ENCODE data around the gene GNAT1. TPM values are rescaled to one million over a fixed set of nuclear protein-coding genes. Genes with fewer than 3 reads are reported as not detected.

The GNAT1 gene
- total and polyA plus RNA-seq, 2 of the 13 experiments (the other 11 are each of a cell fraction or from before 2014, with no cell fraction given), result 0.15 TPM; not detected in 1

GRCh38 chr3:50205413-50206276, 14.2 kb downstream of the GNAT1 start (continued):
- TF ChIP-seq, protein P1, sequence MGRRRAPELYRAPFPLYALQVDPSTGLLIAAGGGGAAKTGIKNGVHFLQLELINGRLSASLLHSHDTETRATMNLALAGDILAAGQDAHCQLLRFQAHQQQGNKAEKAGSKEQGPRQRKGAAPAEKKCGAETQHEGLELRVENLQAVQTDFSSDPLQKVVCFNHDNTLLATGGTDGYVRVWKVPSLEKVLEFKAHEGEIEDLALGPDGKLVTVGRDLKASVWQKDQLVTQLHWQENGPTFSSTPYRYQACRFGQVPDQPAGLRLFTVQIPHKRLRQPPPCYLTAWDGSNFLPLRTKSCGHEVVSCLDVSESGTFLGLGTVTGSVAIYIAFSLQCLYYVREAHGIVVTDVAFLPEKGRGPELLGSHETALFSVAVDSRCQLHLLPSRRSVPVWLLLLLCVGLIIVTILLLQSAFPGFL (CRISPR knock-in tag; IDR thresholded peaks at IDR 0.05), result no peak
- peak; percentile 46; the same call in 1 of the 2 replicates for TF ChIP-seq ZNF543 (CRISPR knock-in tag; IDR thresholded peaks at IDR 0.05)
- TF ChIP-seq, protein P2, sequence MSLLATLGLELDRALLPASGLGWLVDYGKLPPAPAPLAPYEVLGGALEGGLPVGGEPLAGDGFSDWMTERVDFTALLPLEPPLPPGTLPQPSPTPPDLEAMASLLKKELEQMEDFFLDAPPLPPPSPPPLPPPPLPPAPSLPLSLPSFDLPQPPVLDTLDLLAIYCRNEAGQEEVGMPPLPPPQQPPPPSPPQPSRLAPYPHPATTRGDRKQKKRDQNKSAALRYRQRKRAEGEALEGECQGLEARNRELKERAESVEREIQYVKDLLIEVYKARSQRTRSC (CRISPR knock-in tag; IDR thresholded peaks at IDR 0.05; ENCODE audit: low read depth), result no peak
- TF ChIP-seq ZNF572 (CRISPR knock-in tag; IDR thresholded peaks at IDR 0.05), result peak; percentile 17; the same call in 1 of the 2 replicates
- TF ChIP-seq HOXD1 (CRISPR knock-in tag; IDR thresholded peaks at IDR 0.05), result no peak
- TF ChIP-seq MXD4 (CRISPR knock-in tag; IDR thresholded peaks at IDR 0.05), result peak; percentile 36; the same call in 1 of the 2 replicates
- TF ChIP-seq ZMYM4 (CRISPR knock-in tag; IDR thresholded peaks at IDR 0.05), result no peak; the same call in 1 of the 2 replicates
- peak; percentile 60; the same call in 1 of the 2 replicates for TF ChIP-seq ZNF703 (CRISPR knock-in tag; IDR thresholded peaks at IDR 0.05; ENCODE audit: borderline replicate concordance)
- TF ChIP-seq EED (CRISPR knock-in tag; IDR thresholded peaks at IDR 0.05), result no peak
- no peak for TF ChIP-seq MAX (IDR thresholded peaks at IDR 0.05)
- no peak; the same call in 1 of the 2 replicates for TF ChIP-seq ZNF788 (CRISPR knock-in tag; IDR thresholded peaks at IDR 0.05; ENCODE audit: borderline replicate concordance)
- TF ChIP-seq, protein P3, sequence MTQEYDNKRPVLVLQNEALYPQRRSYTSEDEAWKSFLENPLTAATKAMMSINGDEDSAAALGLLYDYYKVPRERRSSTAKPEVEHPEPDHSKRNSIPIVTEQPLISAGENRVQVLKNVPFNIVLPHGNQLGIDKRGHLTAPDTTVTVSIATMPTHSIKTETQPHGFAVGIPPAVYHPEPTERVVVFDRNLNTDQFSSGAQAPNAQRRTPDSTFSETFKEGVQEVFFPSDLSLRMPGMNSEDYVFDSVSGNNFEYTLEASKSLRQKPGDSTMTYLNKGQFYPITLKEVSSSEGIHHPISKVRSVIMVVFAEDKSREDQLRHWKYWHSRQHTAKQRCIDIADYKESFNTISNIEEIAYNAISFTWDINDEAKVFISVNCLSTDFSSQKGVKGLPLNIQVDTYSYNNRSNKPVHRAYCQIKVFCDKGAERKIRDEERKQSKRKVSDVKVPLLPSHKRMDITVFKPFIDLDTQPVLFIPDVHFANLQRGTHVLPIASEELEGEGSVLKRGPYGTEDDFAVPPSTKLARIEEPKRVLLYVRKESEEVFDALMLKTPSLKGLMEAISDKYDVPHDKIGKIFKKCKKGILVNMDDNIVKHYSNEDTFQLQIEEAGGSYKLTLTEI (CRISPR knock-in tag; conservative IDR thresholded peaks at IDR 0.05), result no peak
- no peak for TF ChIP-seq ATF1 (CRISPR knock-in tag; IDR thresholded peaks at IDR 0.05)
- TF ChIP-seq MLLT10 (CRISPR knock-in tag; IDR thresholded peaks at IDR 0.05), result no peak
- TF ChIP-seq, protein P4, sequence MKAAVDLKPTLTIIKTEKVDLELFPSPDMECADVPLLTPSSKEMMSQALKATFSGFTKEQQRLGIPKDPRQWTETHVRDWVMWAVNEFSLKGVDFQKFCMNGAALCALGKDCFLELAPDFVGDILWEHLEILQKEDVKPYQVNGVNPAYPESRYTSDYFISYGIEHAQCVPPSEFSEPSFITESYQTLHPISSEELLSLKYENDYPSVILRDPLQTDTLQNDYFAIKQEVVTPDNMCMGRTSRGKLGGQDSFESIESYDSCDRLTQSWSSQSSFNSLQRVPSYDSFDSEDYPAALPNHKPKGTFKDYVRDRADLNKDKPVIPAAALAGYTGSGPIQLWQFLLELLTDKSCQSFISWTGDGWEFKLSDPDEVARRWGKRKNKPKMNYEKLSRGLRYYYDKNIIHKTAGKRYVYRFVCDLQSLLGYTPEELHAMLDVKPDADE (CRISPR knock-in tag; IDR thresholded peaks at IDR 0.05), result no peak
- TF ChIP-seq GABPA (IDR thresholded peaks at IDR 0.05; ENCODE audit: low read depth, low read length), result no peak
- no peak for TF ChIP-seq GABPA (CRISPR knock-in tag; IDR thresholded peaks at IDR 0.05; ENCODE audit: low read depth)
- TF ChIP-seq GLMP (CRISPR knock-in tag; IDR thresholded peaks at IDR 0.05; ENCODE audit: borderline replicate concordance), result no peak
- no peak; the same call in 1 of the 2 replicates for TF ChIP-seq KLF13 (CRISPR knock-in tag; IDR thresholded peaks at IDR 0.05)
- no peak for TF ChIP-seq U2AF2 (IDR thresholded peaks at IDR 0.05; ENCODE audit: low read depth, low read length)
- no peak for TF ChIP-seq BHLHE40 (IDR thresholded peaks at IDR 0.05; ENCODE audit: low read length)
- 0 out of 2 replicates have a peak, but pooled peaks have one; percentile 43 for TF ChIP-seq SIN3B (IDR thresholded peaks at IDR 0.05; ENCODE audit: low read length)
- no peak for TF ChIP-seq ARNT (IDR thresholded peaks at IDR 0.05)
- no peak; the same call in 1 of the 2 replicates for TF ChIP-seq NKX3-1 (CRISPR knock-in tag; IDR thresholded peaks at IDR 0.05)
- TF ChIP-seq POGZ (CRISPR knock-in tag; IDR thresholded peaks at IDR 0.05), result no peak
- peak; percentile 55 for TF ChIP-seq POLR2AphosphoS5 (IDR thresholded peaks at IDR 0.05; ENCODE audit: low read depth, low read length)

Data from HepG2 (cell line).